Endothelial cell of umbilical vein (primary cell): ENCODE data around the gene ATCAY. TPM values are rescaled to one million over a fixed set of nuclear protein-coding genes. Genes with fewer than 3 reads are reported as not detected.

ENCODE experiments used
- BruUV-seq: library from RNA; stranded (reverse); fragments of 400-500 nt; replicated peaks from 2 replicates; lab custom pipeline; 2021; lab: Mats Ljungman, UMichigan
- CTCF ChIA-PET: fragments of 300-600, 350-600 bp; sonication (Branson Sonifier 250); formaldehyde crosslinking; loops from one replicate; lab custom pipeline; 2021; ENCODE audit warnings: antibody characterized with exemption, inconsistent platforms; lab: Charles Lee
- POLR2A ChIA-PET: fragments of 300-600, 350-600 bp; sonication (Branson Sonifier 250); formaldehyde crosslinking; loops from one replicate; lab custom pipeline; 2021; ENCODE audit warnings: antibody characterized with exemption, inconsistent platforms; lab: Charles Lee
- DNase-seq: peaks from one replicate; pipeline ENCODE4 v3.0.0-alpha.2; 2011; ENCODE audit warnings: low read depth, low spot score
- FAIRE-seq: peaks from 2 replicates; lab custom pipeline; 2011; peaks lifted over from hg19 to GRCh38; lab: Jason Lieb, UNC
- H2AFZ ChIP-seq: 2 replicates; pipeline ENCODE4 v1.6.0; 2012; ENCODE audit warnings: low read depth, low read length, control low read depth, inconsistent platforms
- H3K27ac ChIP-seq: 2 replicates; pipeline ENCODE4 v1.5.1; 2011; ENCODE audit warnings: low read depth, mild to moderate bottlenecking, control low read depth, low read length, moderate library complexity; ENCODE audit not compliant: insufficient read depth
- H3K27me3 ChIP-seq, 2 experiments: 2 replicates each; pipeline versions ENCODE4 v1.6.0 to v1.6.1; 2011; ENCODE audit warnings: low read length in 2 of 2, mixed read lengths in 1 of 2; ENCODE audit not compliant: control insufficient read depth in 2 of 2, insufficient read depth in 2 of 2
- H3K36me3 ChIP-seq, 2 experiments: 2 replicates in 1 of 2; 3 replicates in 1 of 2; pipeline ENCODE4 v1.5.1; 2011; ENCODE audit warnings: low read length in 2 of 2, mild to moderate bottlenecking in 1 of 2, moderate library complexity in 1 of 2; ENCODE audit not compliant: control insufficient read depth in 2 of 2, insufficient read depth in 2 of 2; ENCODE audit errors: extremely low read depth in 1 of 2
- H3K4me1 ChIP-seq: 3 replicates; pipeline ENCODE4 v1.5.1; 2011; ENCODE audit warnings: mild to moderate bottlenecking, low read length; ENCODE audit not compliant: control insufficient read depth, insufficient read depth; ENCODE audit errors: extremely low read depth
- H3K4me2 ChIP-seq: 2 replicates; pipeline ENCODE4 v1.6.1; 2011; ENCODE audit warnings: low read length, control low read depth, mixed read lengths; ENCODE audit not compliant: insufficient read depth
- H3K4me3 ChIP-seq, 3 experiments: fragments of 200-600 bp in 1 of 3; sonication (generic), shearing (Covaris generic) in 1 of 3; replicated peaks in 1 of 3; 2 replicates each; pipeline ENCODE4 v1.5.1; 2011 to 2016; ENCODE audit warnings: control low read depth in 3 of 3, low read length in 3 of 3, mild to moderate bottlenecking in 2 of 3, inconsistent platforms in 1 of 3, low read depth in 1 of 3, moderate library complexity in 1 of 3; ENCODE audit not compliant: insufficient read depth in 1 of 3
- H3K79me2 ChIP-seq: 2 replicates; pipeline ENCODE4 v1.6.0; 2012; ENCODE audit warnings: low read length, inconsistent platforms; ENCODE audit not compliant: control insufficient read depth, insufficient read depth
- H3K9ac ChIP-seq: replicated peaks from 2 replicates; pipeline ENCODE3; 2011; ENCODE audit warnings: low read length, control low read depth; ENCODE audit not compliant: insufficient read depth; ENCODE audit errors: extremely low read depth
- H3K9me1 ChIP-seq: replicated peaks from 3 replicates; pipeline ENCODE4 v1.6.0; 2011; ENCODE audit warnings: mild to moderate bottlenecking, low read length; ENCODE audit not compliant: control insufficient read depth, insufficient read depth; ENCODE audit errors: extremely low read depth
- H3K9me3 ChIP-seq: replicated peaks from 2 replicates; pipeline ENCODE4 v1.5.1; 2012; ENCODE audit warnings: low read length, inconsistent platforms; ENCODE audit not compliant: control insufficient read depth, insufficient read depth
- H4K20me1 ChIP-seq: replicated peaks from 2 replicates; pipeline ENCODE3; 2011; ENCODE audit warnings: mild to moderate bottlenecking, low read length; ENCODE audit not compliant: control insufficient read depth, insufficient read depth; ENCODE audit errors: extremely low read depth
- EZH2 ChIP-seq: IDR thresholded peaks from 2 replicates; pipeline ENCODE4 v1.6.1; 2012; ENCODE audit warnings: borderline replicate concordance, low read depth, mild to moderate bottlenecking, moderate library complexity, low read length, inconsistent platforms; ENCODE audit not compliant: severe bottlenecking
- FOS ChIP-seq: IDR thresholded peaks from 2 replicates; pipeline ENCODE4 v1.6.1; 2011; ENCODE audit warnings: mild to moderate bottlenecking, low read length, moderate library complexity, borderline replicate concordance; ENCODE audit not compliant: insufficient read depth
- GATA2 ChIP-seq: IDR thresholded peaks from 2 replicates; pipeline ENCODE4 v1.7.0; 2011; ENCODE audit warnings: low read depth, mild to moderate bottlenecking, moderate library complexity, mixed read lengths, low read length; ENCODE audit not compliant: insufficient read length, insufficient read depth
- JUN ChIP-seq: IDR thresholded peaks from 2 replicates; pipeline ENCODE4 v1.6.1; 2011; ENCODE audit warnings: borderline replicate concordance, low read depth; ENCODE audit not compliant: insufficient read length, insufficient read depth
- MAX ChIP-seq: IDR thresholded peaks from 2 replicates; pipeline ENCODE4 v1.6.1; 2011; ENCODE audit not compliant: insufficient read depth, insufficient read length
- MYC ChIP-seq: IDR thresholded peaks from one replicate; pipeline ENCODE4 v1.6.1; 2011; ENCODE audit warnings: mild to moderate bottlenecking, low read depth, low read length
- POLR2A ChIP-seq: IDR thresholded peaks from 2 replicates; pipeline ENCODE4 v1.6.1; 2012; ENCODE audit warnings: low read depth, mild to moderate bottlenecking, control low read depth, low read length
- POLR2AphosphoS5 ChIP-seq: IDR thresholded peaks from 2 replicates; pipeline ENCODE4 v1.6.1; 2012; ENCODE audit warnings: low read depth, mild to moderate bottlenecking, control low read depth, low read length, moderate library complexity; ENCODE audit not compliant: insufficient read depth
- dilution Hi-C: fragments of 300-500 bp; cut with MboI; formaldehyde crosslinking; loops from one replicate; pipeline ENCODE4 v1.15.0; 2019; ENCODE audit warnings: low sequenced_read_pairs; ENCODE audit not compliant: extremely low pct_ligation_motif_present
- intact Hi-C: fragments of 100-400 bp; cut with micrococcal nuclease; formaldehyde crosslinking; loops from one replicate; pipeline ENCODE4 v1.10.0; 2022
- polyA plus RNA-seq, 4 experiments: library from polyadenylated mRNA; depleted of rRNA in 3 of 4; stranded (reverse) in 3 of 4; unstranded in 1 of 4; fragments of >200 nt; gene quantifications; 2 replicates each; pipeline versions ENCODE4 v1.2.1 to v1.2.3, GENCODE V29; 2011 to 2012; ENCODE audit warnings: missing spikeins in 1 of 4
- total RNA-seq: library from RNA; stranded (reverse); gene quantifications from 2 replicates; pipeline ENCODE4 v1.2.3, GENCODE V29; 2021
- TF ChIP-seq, protein P1 (sequence below), 2 donors: IDR thresholded peaks; 1 replicate in 1 of 2; 2 replicates in 1 of 2; pipeline ENCODE4 v1.5.1; 2011; ENCODE audit warnings: low read length in 2 of 2, mild to moderate bottlenecking in 2 of 2, moderate library complexity in 2 of 2, control low read depth in 1 of 2, inconsistent platforms in 1 of 2, low read depth in 1 of 2; ENCODE audit not compliant: insufficient read depth in 1 of 2; ENCODE audit errors: extremely low read depth in 1 of 2

The ATCAY gene
- total and polyA plus RNA-seq, 2 donors (not counting 3 experiments of a cell fraction or from before 2014, with no cell fraction given), result 0.03 TPM; not detected in 1

- no peak overlapping the region for H3K27ac ChIP-seq
- no peak overlapping the region for H3K4me2 ChIP-seq
- BruUV-seq, result no TSS peak
- intact Hi-C loops, result no loop called here
- dilution Hi-C loops, result no loop called here
- H3K9me1 ChIP-seq, result no peaks in the 10 kb centered on the region
- TF ChIP-seq MYC (no peak), FOS (no peak), GATA2 (no peak), POLR2AphosphoS5 (no peak), JUN (no peak), MAX (no peak), POLR2A (no peak), EZH2 (no peak)
- TF ChIP-seq, protein P1, sequence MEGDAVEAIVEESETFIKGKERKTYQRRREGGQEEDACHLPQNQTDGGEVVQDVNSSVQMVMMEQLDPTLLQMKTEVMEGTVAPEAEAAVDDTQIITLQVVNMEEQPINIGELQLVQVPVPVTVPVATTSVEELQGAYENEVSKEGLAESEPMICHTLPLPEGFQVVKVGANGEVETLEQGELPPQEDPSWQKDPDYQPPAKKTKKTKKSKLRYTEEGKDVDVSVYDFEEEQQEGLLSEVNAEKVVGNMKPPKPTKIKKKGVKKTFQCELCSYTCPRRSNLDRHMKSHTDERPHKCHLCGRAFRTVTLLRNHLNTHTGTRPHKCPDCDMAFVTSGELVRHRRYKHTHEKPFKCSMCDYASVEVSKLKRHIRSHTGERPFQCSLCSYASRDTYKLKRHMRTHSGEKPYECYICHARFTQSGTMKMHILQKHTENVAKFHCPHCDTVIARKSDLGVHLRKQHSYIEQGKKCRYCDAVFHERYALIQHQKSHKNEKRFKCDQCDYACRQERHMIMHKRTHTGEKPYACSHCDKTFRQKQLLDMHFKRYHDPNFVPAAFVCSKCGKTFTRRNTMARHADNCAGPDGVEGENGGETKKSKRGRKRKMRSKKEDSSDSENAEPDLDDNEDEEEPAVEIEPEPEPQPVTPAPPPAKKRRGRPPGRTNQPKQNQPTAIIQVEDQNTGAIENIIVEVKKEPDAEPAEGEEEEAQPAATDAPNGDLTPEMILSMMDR (IDR thresholded peaks at IDR 0.05; ENCODE audit: extremely low read depth in 1 of 2, insufficient read depth in 1 of 2, low read depth in 1 of 2, low read length in 2 of 2), result no peak
- H3K27me3 ChIP-seq, result no peaks in the 10 kb centered on the region
- no peaks in the 10 kb centered on the region for H3K9me3 ChIP-seq
- H3K9ac ChIP-seq, result no peak overlapping the region
- ChIA-PET CTCF (no interaction called here), POLR2A (no interaction called here)
- H3K79me2 ChIP-seq, result no peaks in the 10 kb centered on the region
- no peaks in the 10 kb centered on the region for H3K4me1 ChIP-seq
- no peak for FAIRE-seq
- no peaks in the 10 kb centered on the region for H3K36me3 ChIP-seq
- H2AFZ ChIP-seq, result no peak overlapping the region
- no peak overlapping the region for H3K4me3 ChIP-seq
- H4K20me1 ChIP-seq, result no peaks in the 10 kb centered on the region
- DNase-seq, result no peak
Measured at GRCh38 chr19:3907626-3908265, 27.3 kb downstream of the ATCAY start.
